LNCaP clone FGC (cell line): ENCODE results near the gene MRTFA.

Experiments
- DNase-seq: peaks from one replicate; pipeline ENCODE4 v3.0.0-alpha.2; 2011; ENCODE audit warnings: low read depth
- H3K4me3 ChIP-seq: 2 replicates; pipeline ENCODE4 v1.5.1; 2011; ENCODE audit warnings: mild to moderate bottlenecking, low read depth, low read length, control low read depth
- TF ChIP-seq, protein P1 (sequence below): IDR thresholded peaks from 2 replicates; pipeline ENCODE4 v1.5.1; 2012; ENCODE audit warnings: mild to moderate bottlenecking; ENCODE audit not compliant: control insufficient read depth, insufficient read depth; ENCODE audit errors: extremely low read depth

MRTFA gene

DNA sequence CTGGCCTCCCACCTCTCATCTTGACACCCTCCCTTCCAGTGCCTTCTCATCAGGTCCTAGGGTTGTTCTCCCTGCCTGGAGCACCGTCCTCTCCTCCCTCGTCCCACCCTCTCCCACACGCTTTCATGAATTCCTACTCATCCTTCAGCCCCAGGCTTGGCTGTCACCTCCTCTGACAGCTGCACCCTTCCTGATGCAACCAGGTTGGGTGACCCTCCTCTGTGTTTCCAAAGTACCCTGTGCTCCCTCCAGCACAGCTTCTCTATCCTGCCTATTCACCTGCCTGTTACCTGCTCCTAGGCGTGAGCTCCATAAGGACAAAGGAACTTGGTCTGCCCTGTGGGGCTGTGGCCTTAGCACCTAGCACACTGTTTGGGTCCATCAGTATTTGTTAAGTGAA lies 207.7 kb downstream of the MRTFA start:
- DNase-seq: no peak
- no peak overlapping the region for H3K4me3 ChIP-seq
- TF ChIP-seq, protein P1, sequence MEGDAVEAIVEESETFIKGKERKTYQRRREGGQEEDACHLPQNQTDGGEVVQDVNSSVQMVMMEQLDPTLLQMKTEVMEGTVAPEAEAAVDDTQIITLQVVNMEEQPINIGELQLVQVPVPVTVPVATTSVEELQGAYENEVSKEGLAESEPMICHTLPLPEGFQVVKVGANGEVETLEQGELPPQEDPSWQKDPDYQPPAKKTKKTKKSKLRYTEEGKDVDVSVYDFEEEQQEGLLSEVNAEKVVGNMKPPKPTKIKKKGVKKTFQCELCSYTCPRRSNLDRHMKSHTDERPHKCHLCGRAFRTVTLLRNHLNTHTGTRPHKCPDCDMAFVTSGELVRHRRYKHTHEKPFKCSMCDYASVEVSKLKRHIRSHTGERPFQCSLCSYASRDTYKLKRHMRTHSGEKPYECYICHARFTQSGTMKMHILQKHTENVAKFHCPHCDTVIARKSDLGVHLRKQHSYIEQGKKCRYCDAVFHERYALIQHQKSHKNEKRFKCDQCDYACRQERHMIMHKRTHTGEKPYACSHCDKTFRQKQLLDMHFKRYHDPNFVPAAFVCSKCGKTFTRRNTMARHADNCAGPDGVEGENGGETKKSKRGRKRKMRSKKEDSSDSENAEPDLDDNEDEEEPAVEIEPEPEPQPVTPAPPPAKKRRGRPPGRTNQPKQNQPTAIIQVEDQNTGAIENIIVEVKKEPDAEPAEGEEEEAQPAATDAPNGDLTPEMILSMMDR: no peak

DNA sequence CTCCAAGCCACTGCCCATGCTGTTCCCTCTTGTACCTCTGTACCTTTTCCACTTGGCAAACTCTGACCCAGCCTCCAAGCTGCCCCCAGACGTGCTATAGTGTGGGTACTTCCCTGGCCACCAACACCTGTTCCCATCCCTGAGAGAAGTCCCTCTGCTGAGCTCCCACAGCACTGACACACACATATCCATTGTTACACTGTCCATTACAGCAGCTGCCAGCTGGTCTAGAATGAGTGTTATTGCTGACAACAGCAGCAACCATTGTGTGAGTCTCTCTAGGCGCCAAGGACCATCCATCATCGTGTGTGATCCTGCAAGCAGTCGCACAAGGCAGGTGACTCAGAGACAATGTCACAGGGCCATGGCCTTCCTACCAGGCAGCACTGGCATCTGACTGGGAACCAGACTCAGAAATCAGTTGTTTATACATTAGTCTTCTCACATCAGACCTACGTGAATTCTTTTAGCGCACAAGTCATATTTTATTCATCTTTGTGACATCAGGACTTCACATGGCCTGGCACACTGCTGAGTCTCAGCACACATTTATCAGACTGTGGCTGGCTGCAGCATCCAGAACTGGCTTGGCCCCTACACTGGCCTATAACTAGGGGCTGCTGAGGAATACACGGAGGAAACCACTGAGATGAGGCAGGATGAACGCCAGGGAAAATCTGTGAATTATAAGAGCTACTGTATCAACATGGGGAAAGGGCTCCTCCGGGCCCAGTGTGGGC lies 209.8 kb downstream of the MRTFA start:
- TF ChIP-seq, protein P1: no peak
- H3K4me3 ChIP-seq: no peak overlapping the region
- no peak for DNase-seq

DNA sequence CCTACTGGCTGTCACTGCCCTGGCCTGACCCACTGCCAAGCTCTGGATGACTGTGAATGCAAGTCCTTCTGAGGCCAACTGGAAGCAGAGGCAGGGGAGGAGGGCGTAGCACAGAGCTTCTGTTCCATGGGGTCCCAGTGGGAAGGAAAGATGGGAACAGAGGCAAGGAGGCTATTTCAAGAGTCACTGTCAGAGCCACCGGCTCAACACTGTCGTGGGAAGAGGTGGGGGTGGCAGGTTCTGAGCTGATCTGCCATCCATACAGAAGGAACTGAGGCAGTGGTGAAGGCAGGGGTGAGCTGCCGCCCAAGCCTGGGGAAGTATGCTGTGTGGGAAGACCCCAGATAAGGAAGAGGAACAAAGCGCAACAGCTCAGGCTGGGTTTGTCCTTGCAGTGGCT lies 211.4 kb downstream of the MRTFA start:
- no peak for DNase-seq
- TF ChIP-seq, protein P1: no peak
- no peak overlapping the region for H3K4me3 ChIP-seq

DNA sequence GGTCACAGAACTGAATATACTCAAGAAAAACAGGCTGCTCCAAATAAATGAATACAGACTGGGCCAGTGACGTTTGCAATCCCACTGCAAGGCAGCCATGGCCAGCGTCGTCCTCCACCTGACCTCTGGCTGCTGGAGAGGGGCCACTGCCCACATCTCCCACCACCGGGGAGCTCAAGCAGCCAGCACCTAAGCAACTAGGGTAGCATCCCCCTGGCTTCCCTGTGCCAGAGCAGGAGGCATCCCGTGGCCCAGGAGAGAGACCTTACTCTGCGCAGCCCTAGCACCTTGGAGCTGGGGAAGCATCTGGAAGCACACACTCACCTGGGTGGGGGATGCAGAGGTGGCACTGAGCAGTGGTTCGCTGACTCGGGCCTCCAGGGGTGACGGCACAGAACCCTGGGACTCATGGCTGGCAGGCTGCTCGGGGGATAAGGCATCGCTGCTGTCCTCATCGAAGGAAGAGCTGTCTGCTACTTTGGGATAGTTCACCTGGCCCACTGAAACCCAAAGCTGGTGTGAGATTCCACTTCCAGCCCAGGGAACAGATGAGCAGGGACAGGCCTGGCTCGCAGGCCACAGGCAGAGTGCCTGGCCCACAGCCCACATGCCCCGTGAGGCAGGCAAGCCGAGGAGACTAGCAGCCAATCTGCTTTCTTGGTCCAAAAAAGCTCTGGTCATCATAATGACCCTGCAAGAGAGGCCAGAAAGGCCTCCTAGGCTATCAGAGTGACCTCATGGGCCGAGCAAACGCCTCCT lies 212.5 kb downstream of the MRTFA start:
- no peak for DNase-seq

DNA sequence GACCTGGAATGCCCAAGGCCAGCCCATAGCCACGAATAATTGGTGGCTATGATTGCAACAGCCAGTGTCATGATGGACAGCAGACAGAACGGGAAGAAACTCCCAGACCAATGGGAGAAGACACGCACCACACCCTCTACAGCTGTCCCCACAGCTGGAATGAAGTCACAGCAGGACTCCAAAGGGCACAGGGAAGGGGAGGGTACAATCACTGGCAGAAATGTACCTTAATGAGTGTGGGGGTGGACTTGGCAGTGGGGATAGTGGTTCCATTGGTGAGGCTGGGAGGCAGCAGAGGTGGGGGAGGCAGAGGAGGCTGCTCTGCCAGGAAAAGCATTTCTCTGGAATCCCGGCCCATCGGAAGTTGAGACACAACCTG lies 213.2 kb downstream of the MRTFA start:
- no peak overlapping the region for H3K4me3 ChIP-seq
- TF ChIP-seq, protein P1: no peak
- no peak for DNase-seq

More for the DNA sequence above, 212.5 kb downstream of the MRTFA start:
- TF ChIP-seq, protein P1: no peak
- H3K4me3 ChIP-seq: no peak overlapping the region

DNA sequence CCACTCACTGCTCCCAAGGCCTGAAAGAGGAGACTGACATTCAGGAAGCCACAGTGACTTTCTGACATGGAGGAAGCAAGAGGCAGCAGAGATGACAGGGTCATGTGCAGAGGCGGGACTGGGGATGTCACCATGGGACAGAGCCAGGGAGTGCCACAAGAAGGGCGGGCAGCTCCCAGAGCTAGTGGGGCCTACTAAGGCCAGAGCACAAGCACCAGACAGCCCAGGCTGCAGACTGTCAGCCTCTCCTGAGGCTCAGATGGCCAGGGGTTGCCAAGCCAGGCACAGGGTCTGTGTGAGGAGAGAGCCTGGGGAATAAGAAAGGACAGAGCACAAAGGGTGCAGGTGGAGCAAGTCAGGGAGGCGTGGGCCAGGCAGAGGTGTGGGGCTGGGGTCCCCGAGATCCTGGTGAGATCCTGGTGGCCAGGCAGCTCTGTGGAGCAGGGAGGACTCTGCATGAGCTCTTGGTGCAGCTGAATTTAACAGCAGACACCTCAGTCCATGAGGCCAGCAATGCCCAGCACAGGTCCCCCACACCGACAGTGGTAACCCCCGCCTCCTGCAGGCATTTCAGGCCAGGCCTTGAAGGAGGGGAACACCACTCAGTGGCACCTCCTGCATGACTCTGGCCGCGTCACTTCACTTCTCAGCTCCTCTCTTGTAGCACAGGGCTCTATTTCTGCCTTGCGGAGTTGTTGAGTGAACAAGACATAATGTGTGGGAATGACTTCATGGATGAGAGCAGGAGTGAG lies 213.8 kb downstream of the MRTFA start:
- TF ChIP-seq, protein P1: no peak
- no peak overlapping the region for H3K4me3 ChIP-seq
- no peak for DNase-seq
